G401.6 (cell line): ENCODE data around the gene PTGES.
A peak's percentile ranks its signal among the peaks of the same experiment; 100 is the strongest.
"Not testable (repeated sequence)": the region's sequence is repeated elsewhere in the genome, so short reads cannot be mapped to it uniquely, and the experiment has no call there.

ENCODE experiments used
- FAIRE-seq: peaks from 2 replicates; lab custom pipeline; 2012; peaks lifted over from hg19 to GRCh38; lab: Jason Lieb, UNC

Gene PTGES

GRCh38 chr9:129752900-129753729 is at the start of gene PTGES:
Gene PTGES (minus strand): TSS chr9:129753042. CDS start chr9:129753012, 30 bp downstream.
- FAIRE-seq: no peak

GRCh38 chr9:129801504-129801903 is 48.7 kb upstream of the PTGES start:
- FAIRE-seq: no peak

- FAIRE-seq: no peak
Observed at GRCh38 chr9:129798973-129799372, 46.1 kb upstream of the PTGES start.

- not testable (repeated sequence) for FAIRE-seq
Observed at GRCh38 chr9:129796029-129796428, 43.2 kb upstream of the PTGES start.

- FAIRE-seq: no peak
Observed at GRCh38 chr9:129794549-129794948, 41.7 kb upstream of the PTGES start.

GRCh38 chr9:129786481-129786880 is 33.6 kb upstream of the PTGES start:
- FAIRE-seq: no peak

- no peak for FAIRE-seq
Observed at GRCh38 chr9:129785866-129786265, 33.0 kb upstream of the PTGES start.

- not testable (repeated sequence) for FAIRE-seq
Observed at GRCh38 chr9:129784970-129785369, 32.1 kb upstream of the PTGES start.

- peak; percentile 82 for FAIRE-seq
Observed at GRCh38 chr9:129783516-129784361, 30.9 kb upstream of the PTGES start.

- FAIRE-seq: no peak
Observed at GRCh38 chr9:129781981-129782380, 29.1 kb upstream of the PTGES start.

- FAIRE-seq: no peak
Observed at GRCh38 chr9:129781131-129781530, 28.3 kb upstream of the PTGES start.

- no peak for FAIRE-seq
Observed at GRCh38 chr9:129779560-129780190, 26.8 kb upstream of the PTGES start.

GRCh38 chr9:129778469-129778868 is 25.6 kb upstream of the PTGES start:
- FAIRE-seq: no peak

- FAIRE-seq: no peak
Observed at GRCh38 chr9:129777769-129778130, 24.9 kb upstream of the PTGES start.

- FAIRE-seq: no peak
Observed at GRCh38 chr9:129776938-129777768, 24.3 kb upstream of the PTGES start.

- FAIRE-seq: no peak
Observed at GRCh38 chr9:129776566-129776937, 23.7 kb upstream of the PTGES start.

GRCh38 chr9:129776096-129776495 is 23.3 kb upstream of the PTGES start:
- FAIRE-seq: not testable (repeated sequence)

- FAIRE-seq: no peak
Observed at GRCh38 chr9:129775448-129775798, 22.6 kb upstream of the PTGES start.

GRCh38 chr9:129774791-129775447 is 22.1 kb upstream of the PTGES start:
- FAIRE-seq: no peak

GRCh38 chr9:129773262-129774048 is 20.6 kb upstream of the PTGES start:
- no peak for FAIRE-seq

- no peak for FAIRE-seq
Observed at GRCh38 chr9:129770741-129771140, 17.9 kb upstream of the PTGES start.
